ENCODE results near the gene CTNNA1. TPM values are rescaled to one million over a fixed set of nuclear protein-coding genes. Genes with fewer than 3 reads are reported as not detected.

The CTNNA1 gene
- total RNA-seq, 2 experiments from 2014 or later = 58.1 to 69.7 TPM

- Mint-ChIP-seq H3K4me1 (peaks cover 37% of the 10 kb centered on the region), H3K4me3 (no peak overlapping the region), H3K9me3 (no peaks in the 10 kb centered on the region), H3K27me3 (no peaks in the 10 kb centered on the region), H3K27ac (no peak overlapping the region), H3K36me3 (peaks cover 4% of the 10 kb centered on the region)
- DNase-seq = no peak
These were observed 224.9 kb downstream of the CTNNA1 start for GRCh38 chr5:138978080-138978479.

DNA sequence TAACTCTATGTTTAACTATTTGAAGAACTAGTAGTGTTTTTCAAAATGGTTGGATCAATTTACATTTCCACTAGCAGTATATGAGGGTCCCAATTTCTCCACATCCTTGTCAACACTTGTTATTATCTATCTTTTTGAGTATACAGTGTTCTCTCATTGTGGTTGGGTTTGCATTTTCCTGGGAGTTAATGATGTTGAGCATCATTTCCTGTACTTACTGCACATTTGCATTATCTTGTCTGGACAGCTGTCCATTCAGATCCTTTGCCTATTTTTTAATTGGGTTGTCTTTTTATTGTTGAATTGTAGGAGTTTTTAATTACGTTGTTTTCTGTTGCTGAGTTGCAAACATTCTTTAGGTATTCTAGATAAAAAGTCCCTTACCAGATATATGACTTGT lies 225.4 kb downstream of the CTNNA1 start:
- peaks cover 37% of the 10 kb centered on the region for H3K4me1 Mint-ChIP-seq
- no peak overlapping the region for H3K27ac Mint-ChIP-seq
- no peak overlapping the region for H3K4me3 Mint-ChIP-seq

GRCh38 chr5:138979684-138980280 lies 226.6 kb downstream of the CTNNA1 start:
- Mint-ChIP-seq H3K9me3 (no peaks in the 10 kb centered on the region), H3K27me3 (no peaks in the 10 kb centered on the region), H3K36me3 (peaks cover 4% of the 10 kb centered on the region), H3K4me1 (peaks cover 37% of the 10 kb centered on the region), H3K27ac (peak overlapping the region; percentile 5), H3K4me3 (no peak overlapping the region)
- peak; percentile 22 for DNase-seq

More for the DNA sequence above, 225.4 kb downstream of the CTNNA1 start:
- Mint-ChIP-seq H3K36me3 (peaks cover 4% of the 10 kb centered on the region), H3K9me3 (no peaks in the 10 kb centered on the region), H3K27me3 (no peaks in the 10 kb centered on the region)
- no peak for DNase-seq

GRCh38 chr5:138980441-138980840 lies 227.2 kb downstream of the CTNNA1 start:
- Mint-ChIP-seq H3K9me3 (no peaks in the 10 kb centered on the region), H3K36me3 (peaks cover 4% of the 10 kb centered on the region), H3K27me3 (no peaks in the 10 kb centered on the region), H3K4me3 (no peak overlapping the region), H3K27ac (no peak overlapping the region), H3K4me1 (peaks cover 36% of the 10 kb centered on the region)
- no peak for DNase-seq

- peaks cover 4% of the 10 kb centered on the region for H3K36me3 Mint-ChIP-seq
- peaks cover 33% of the 10 kb centered on the region for H3K4me1 Mint-ChIP-seq
- no peaks in the 10 kb centered on the region for H3K27me3 Mint-ChIP-seq
- no peak overlapping the region for H3K27ac Mint-ChIP-seq
- no peaks in the 10 kb centered on the region for H3K9me3 Mint-ChIP-seq
- no peak overlapping the region for H3K4me3 Mint-ChIP-seq
- no peak for DNase-seq
These were observed 227.9 kb downstream of the CTNNA1 start for GRCh38 chr5:138981131-138981530.

GRCh38 chr5:138981586-138981985 lies 228.4 kb downstream of the CTNNA1 start:
- Mint-ChIP-seq H3K27me3 (no peaks in the 10 kb centered on the region), H3K36me3 (peaks cover 4% of the 10 kb centered on the region), H3K9me3 (no peaks in the 10 kb centered on the region), H3K4me1 (peaks cover 33% of the 10 kb centered on the region), H3K4me3 (no peak overlapping the region), H3K27ac (peak overlapping the region; percentile 17)
- peak; percentile 9 for DNase-seq

- Mint-ChIP-seq H3K4me1 (peaks cover 33% of the 10 kb centered on the region), H3K27me3 (no peaks in the 10 kb centered on the region), H3K36me3 (peaks cover 4% of the 10 kb centered on the region), H3K9me3 (no peaks in the 10 kb centered on the region), H3K4me3 (no peak overlapping the region), H3K27ac (no peak overlapping the region)
- no peak for DNase-seq
These were observed 230.8 kb downstream of the CTNNA1 start for GRCh38 chr5:138983984-138984383.

Other genes with a start within 250 kb of the CTNNA1 start
- gene ETF1, start 210.2 kb upstream of the CTNNA1 start, total RNA-seq = 100 to 1,000 TPM; 256 TPM
- 100 to 1,000 TPM; 578 to 584 TPM for gene HSPA9, start 178.0 kb upstream of the CTNNA1 start, total RNA-seq
- not detected for gene LRRTM2, start 121.9 kb downstream of the CTNNA1 start, total RNA-seq

All from activated naive CD8-positive, alpha-beta T cell treated with anti-CD3 and anti-CD28 coated beads for 36 hours (primary cell).